ENCODE measurements around the gene STX18.

The STX18 gene

DNA sequence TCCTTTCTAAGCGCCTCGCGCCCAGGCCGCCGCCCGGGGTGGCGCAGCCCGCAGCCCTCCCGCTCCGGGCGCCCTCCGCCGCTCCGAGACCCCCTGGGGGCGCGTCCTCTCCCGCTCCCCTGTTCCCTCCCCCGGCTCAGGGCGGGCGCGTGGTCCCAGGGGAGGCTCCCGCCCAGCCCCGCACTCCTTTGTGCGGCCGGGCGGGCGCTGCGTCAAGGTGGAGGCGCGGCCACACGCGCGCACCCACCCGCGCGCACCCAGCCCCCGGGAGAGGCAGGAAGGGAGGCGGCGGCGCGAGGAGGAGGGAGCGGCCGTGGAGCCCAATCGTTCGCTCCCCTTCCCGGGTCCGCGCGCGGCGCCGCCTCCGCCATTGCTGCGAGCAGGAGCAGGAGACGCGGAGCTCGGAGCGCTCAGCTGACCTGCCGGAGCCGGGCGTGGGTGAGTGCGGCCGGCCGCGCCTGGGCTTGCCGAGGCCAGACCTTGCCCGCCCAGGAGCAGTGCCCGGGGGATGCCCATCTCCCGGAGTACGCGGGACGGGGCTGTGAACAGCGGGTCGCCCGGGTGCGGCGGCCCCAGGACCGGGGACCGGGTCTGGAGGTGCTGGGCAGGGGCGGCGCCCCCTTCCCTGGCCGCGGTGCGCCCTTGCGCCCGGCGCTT, 155.0 kb downstream of the STX18 start, which contains the start of gene NSG1:
NSG1 (plus strand) TSS at position 367 of the 657 bp plus-strand sequence. CDS start 528 bp downstream, outside the sequence.
- TF ChIP-seq, protein P1, sequence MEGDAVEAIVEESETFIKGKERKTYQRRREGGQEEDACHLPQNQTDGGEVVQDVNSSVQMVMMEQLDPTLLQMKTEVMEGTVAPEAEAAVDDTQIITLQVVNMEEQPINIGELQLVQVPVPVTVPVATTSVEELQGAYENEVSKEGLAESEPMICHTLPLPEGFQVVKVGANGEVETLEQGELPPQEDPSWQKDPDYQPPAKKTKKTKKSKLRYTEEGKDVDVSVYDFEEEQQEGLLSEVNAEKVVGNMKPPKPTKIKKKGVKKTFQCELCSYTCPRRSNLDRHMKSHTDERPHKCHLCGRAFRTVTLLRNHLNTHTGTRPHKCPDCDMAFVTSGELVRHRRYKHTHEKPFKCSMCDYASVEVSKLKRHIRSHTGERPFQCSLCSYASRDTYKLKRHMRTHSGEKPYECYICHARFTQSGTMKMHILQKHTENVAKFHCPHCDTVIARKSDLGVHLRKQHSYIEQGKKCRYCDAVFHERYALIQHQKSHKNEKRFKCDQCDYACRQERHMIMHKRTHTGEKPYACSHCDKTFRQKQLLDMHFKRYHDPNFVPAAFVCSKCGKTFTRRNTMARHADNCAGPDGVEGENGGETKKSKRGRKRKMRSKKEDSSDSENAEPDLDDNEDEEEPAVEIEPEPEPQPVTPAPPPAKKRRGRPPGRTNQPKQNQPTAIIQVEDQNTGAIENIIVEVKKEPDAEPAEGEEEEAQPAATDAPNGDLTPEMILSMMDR (IDR thresholded peaks at IDR 0.05), result no peak
- Mint-ChIP-seq H3K4me3 (peak within 1 kb of the TSS; percentile 82), H3K27ac (no peak within 1 kb of the TSS), H3K36me3 (ENCODE audit: low read depth) (no peaks in the 10 kb centered on the region), H3K4me1 (peaks cover 25% of the 10 kb centered on the region), H3K9me3 (no peaks in the 10 kb centered on the region), H3K27me3 (ENCODE audit: low read depth, poor library complexity) (peaks cover 87% of the 10 kb centered on the region)
- peak; percentile 78 for DNase-seq

GRCh38 chr4:4386296-4386735, 155.5 kb downstream of the STX18 start:
- peak; percentile 46 for DNase-seq
- Mint-ChIP-seq H3K27me3 (ENCODE audit: low read depth, poor library complexity) (peaks cover 87% of the 10 kb centered on the region), H3K4me3 (peak overlapping the region; percentile 82), H3K4me1 (peaks cover 25% of the 10 kb centered on the region), H3K9me3 (no peaks in the 10 kb centered on the region), H3K36me3 (ENCODE audit: low read depth) (no peaks in the 10 kb centered on the region), H3K27ac (no peak overlapping the region)
- TF ChIP-seq, protein P1 (IDR thresholded peaks at IDR 0.05), result no peak

GRCh38 chr4:4385729-4386295, 156.0 kb downstream of the STX18 start:
- no peaks in the 10 kb centered on the region for H3K9me3 Mint-ChIP-seq
- H3K36me3 Mint-ChIP-seq (ENCODE audit: low read depth), result no peaks in the 10 kb centered on the region
- no peak for DNase-seq
- H3K27ac Mint-ChIP-seq, result no peak overlapping the region
- TF ChIP-seq, protein P1 (IDR thresholded peaks at IDR 0.05), result no peak
- peaks cover 25% of the 10 kb centered on the region for H3K4me1 Mint-ChIP-seq
- peaks cover 90% of the 10 kb centered on the region for H3K27me3 Mint-ChIP-seq (ENCODE audit: low read depth, poor library complexity)
- H3K4me3 Mint-ChIP-seq, result peak overlapping the region; percentile 82

- Mint-ChIP-seq H3K27me3 (ENCODE audit: low read depth, poor library complexity) (peaks cover 90% of the 10 kb centered on the region), H3K36me3 (ENCODE audit: low read depth) (no peaks in the 10 kb centered on the region), H3K4me1 (peaks cover 17% of the 10 kb centered on the region), H3K27ac (no peak overlapping the region), H3K9me3 (no peaks in the 10 kb centered on the region), H3K4me3 (peak overlapping the region; percentile 65)
- DNase-seq, result peak; percentile 35
- TF ChIP-seq, protein P1 (IDR thresholded peaks at IDR 0.05), result peak; percentile 18
These were observed 157.0 kb downstream of the STX18 start for GRCh38 chr4:4384837-4385236.

DNA sequence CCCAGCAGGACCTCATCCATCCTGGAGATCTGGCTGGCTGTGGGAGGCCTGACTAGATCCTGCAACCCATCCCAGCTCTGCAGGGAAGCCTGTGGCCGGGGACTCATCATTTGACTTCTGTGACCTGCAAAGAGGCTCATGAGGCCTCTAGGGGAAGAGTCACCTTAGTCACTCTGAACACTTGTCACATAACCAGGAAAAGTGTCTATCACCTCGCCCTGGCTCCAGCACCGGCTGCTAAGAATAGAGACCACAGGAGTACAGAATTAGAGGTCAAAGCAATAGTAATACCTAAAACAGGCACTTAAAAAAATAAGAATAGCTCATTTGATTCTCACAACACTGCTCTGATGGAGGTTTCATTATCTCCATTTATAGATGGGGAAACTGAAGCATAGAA, 158.8 kb downstream of the STX18 start:
- H3K4me1 Mint-ChIP-seq, result peaks cover 7% of the 10 kb centered on the region
- DNase-seq, result no peak
- H3K9me3 Mint-ChIP-seq, result no peaks in the 10 kb centered on the region
- H3K27me3 Mint-ChIP-seq (ENCODE audit: low read depth, poor library complexity), result peaks cover 76% of the 10 kb centered on the region
- no peak overlapping the region for H3K27ac Mint-ChIP-seq
- TF ChIP-seq, protein P1 (IDR thresholded peaks at IDR 0.05), result no peak
- H3K36me3 Mint-ChIP-seq (ENCODE audit: low read depth), result no peaks in the 10 kb centered on the region
- no peak overlapping the region for H3K4me3 Mint-ChIP-seq

Measured in nephron progenitor cell (in vitro differentiated cells).